Subcutaneous adipose tissue (tissue), 4 donors: ENCODE measurements around the gene HEPHL1. TPM values are rescaled to one million over a fixed set of nuclear protein-coding genes. Genes with fewer than 3 reads are reported as not detected.

ENCODE experiments used
- total RNA-seq, 4 donors: library from RNA; depleted of rRNA; stranded (reverse); fragments of >200 nt; gene quantifications; one replicate each; pipeline ENCODE4 v1.1.0, GENCODE V29; 2016
- TF ChIP-seq, protein P1 (sequence below): fragments of 450-650 bp; IDR thresholded peaks from one replicate; pipeline ENCODE4 v1.5.1; 2016; ENCODE audit warnings: low read depth, mild to moderate bottlenecking, control low read depth, antibody characterized with exemption, moderate library complexity

HEPHL1 gene
- total RNA-seq, 4 donors from 2014 or later, result not detected

GRCh38 chr11:94025690-94026394 lies 4.7 kb downstream of the HEPHL1 start:
- TF ChIP-seq, protein P1, sequence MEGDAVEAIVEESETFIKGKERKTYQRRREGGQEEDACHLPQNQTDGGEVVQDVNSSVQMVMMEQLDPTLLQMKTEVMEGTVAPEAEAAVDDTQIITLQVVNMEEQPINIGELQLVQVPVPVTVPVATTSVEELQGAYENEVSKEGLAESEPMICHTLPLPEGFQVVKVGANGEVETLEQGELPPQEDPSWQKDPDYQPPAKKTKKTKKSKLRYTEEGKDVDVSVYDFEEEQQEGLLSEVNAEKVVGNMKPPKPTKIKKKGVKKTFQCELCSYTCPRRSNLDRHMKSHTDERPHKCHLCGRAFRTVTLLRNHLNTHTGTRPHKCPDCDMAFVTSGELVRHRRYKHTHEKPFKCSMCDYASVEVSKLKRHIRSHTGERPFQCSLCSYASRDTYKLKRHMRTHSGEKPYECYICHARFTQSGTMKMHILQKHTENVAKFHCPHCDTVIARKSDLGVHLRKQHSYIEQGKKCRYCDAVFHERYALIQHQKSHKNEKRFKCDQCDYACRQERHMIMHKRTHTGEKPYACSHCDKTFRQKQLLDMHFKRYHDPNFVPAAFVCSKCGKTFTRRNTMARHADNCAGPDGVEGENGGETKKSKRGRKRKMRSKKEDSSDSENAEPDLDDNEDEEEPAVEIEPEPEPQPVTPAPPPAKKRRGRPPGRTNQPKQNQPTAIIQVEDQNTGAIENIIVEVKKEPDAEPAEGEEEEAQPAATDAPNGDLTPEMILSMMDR, result no peak

GRCh38 chr11:94027210-94027609 lies 6.1 kb downstream of the HEPHL1 start:
- TF ChIP-seq, protein P1, result no peak

DNA sequence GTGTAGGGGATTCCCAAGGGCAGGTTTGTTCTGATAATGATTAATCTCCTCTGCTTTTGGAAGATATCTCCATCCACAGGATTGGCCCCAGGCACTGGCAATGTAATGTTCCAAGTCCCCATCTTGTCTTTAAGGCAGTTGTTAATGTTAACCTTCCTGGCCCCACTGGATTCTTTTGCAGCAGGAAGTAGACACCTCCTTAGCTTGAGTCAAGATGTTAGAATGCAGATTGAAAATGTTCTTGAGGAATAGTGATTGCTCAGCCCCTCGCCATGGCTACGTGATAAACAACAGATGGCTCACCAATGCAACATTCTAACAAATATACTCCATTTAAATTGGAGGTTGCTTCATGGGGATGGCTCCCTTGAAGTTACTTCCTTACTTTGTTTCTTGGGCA lies 7.3 kb downstream of the HEPHL1 start:
- TF ChIP-seq, protein P1, result no peak

DNA sequence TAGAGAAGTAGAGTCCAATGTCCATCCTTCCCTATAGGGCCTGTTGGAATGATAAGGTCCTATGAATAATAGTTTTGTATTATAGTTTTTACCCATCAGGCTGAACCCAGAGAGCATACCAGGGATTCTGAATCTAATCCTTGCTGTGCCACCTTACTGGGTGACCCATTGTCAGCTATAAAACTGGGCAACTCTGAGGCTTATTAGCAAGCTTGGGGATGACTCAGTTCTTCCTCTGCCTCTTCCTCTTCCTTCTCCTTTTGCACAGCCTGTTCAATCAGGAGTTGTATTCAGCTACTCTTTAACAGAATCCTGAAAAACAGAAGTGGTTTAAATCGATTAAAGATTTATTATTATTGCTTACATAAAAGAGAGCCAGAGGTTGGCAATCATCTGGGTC lies 8.9 kb downstream of the HEPHL1 start:
- TF ChIP-seq, protein P1, result no peak

GRCh38 chr11:94031625-94032024 lies 10.5 kb downstream of the HEPHL1 start:
- TF ChIP-seq, protein P1, result no peak

DNA sequence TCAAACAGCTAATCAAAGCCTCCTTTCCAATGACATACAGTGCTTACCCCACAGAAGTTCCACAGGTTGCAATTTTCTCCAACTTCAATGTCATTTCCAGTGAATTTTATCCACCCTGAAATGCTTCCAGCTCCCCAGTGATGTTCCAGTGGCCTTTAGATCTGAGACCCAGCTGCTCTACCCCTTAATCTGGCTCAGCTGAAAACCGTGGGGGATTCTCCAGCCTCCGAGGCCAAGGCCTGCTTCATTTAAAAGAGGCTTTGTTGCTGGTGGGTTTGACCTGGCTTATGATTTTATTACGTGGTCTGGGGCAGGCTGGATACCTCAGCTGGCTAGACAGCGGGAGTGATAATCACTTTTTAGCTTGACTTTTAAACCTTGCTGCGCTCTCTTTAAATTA lies 10.9 kb downstream of the HEPHL1 start:
- TF ChIP-seq, protein P1, result no peak

- TF ChIP-seq, protein P1, result no peak
Observed at GRCh38 chr11:94032725-94033124, 11.6 kb downstream of the HEPHL1 start.
